ENCODE data around the gene AGAP3. TPM values are rescaled to one million over a fixed set of nuclear protein-coding genes. Genes with fewer than 3 reads are reported as not detected.

Gene AGAP3
- polyA plus RNA-seq, 3 donors: 6.4 to 133 (median 6.8) TPM

- Histone ChIP-seq H3K4me3 (replicated peaks in 1 of 3; ENCODE audit: low read depth in 2 of 3, low read length in 3 of 3) (no peak overlapping the region), H3K79me2 (ENCODE audit: insufficient read depth, low read length) (no peaks in the 10 kb centered on the region), H3K4me1 (ENCODE audit: control insufficient read depth in 1 of 2, insufficient read depth in 2 of 2, low read length in 2 of 2) (no peaks in the 10 kb centered on the region), H3K27ac (ENCODE audit: low read depth in 1 of 2, low read length in 2 of 2) (no peak overlapping the region), H3K9ac (ENCODE audit: insufficient read depth, low read length, poor library complexity, severe bottlenecking) (no peak overlapping the region), H2AFZ (ENCODE audit: insufficient read depth, low read depth, low read length, poor library complexity, severe bottlenecking) (no peak overlapping the region), H3K36me3 (replicated peaks in 1 of 2; ENCODE audit: control insufficient read depth in 1 of 2, insufficient read depth in 2 of 2, low read length in 2 of 2) (no peaks in the 10 kb centered on the region), H4K20me1 (ENCODE audit: insufficient read depth, low read length) (no peaks in the 10 kb centered on the region), H3K27me3 (ENCODE audit: control insufficient read depth in 2 of 2, insufficient read depth in 2 of 2, low read length in 2 of 2) (no peaks in the 10 kb centered on the region), H3K9me3 (replicated peaks in 1 of 2; ENCODE audit: control insufficient read depth in 1 of 2, insufficient read depth in 1 of 2, low read length in 2 of 2) (no peaks in the 10 kb centered on the region), H3K4me2 (replicated peaks; ENCODE audit: extremely low read depth, low read length, poor library complexity, severe bottlenecking) (no peak overlapping the region)
- H3K27ac Mint-ChIP-seq: peak overlapping the region in 1 of 7 donors; percentile 61
- no peak for TF ChIP-seq CTCF (IDR thresholded peaks at IDR 0.05)
- H3K27me3 Mint-ChIP-seq (ENCODE audit: low read depth in 3 of 3): peaks cover 3 to 16% (median 10%) of the 10 kb centered on the region in 3 donors
- 95% methylated on average over 11 of the region's 16 CpGs for WGBS (ENCODE audit: insufficient coverage)
- no peaks in the 10 kb centered on the region for H3K36me3 Mint-ChIP-seq
- intact Hi-C loops (cut with micrococcal nuclease): no loop called here
- H3K4me3 Mint-ChIP-seq: no peak overlapping the region
- H3K4me1 Mint-ChIP-seq: no peaks in the 10 kb centered on the region
- no peak for DNase-seq
- peaks cover 0 to under 1% (median 0%) of the 10 kb centered on the region in 7 donors for H3K9me3 Mint-ChIP-seq
These were observed 99.7 kb downstream of the AGAP3 start for GRCh38 chr7:151185762-151186639.

- H3K4me3 Mint-ChIP-seq: no peak within 1 kb of the TSS
- H3K27ac Mint-ChIP-seq: peak within 1 kb of the TSS in 2 of 7 donors; percentile 57 to 61
These were observed 100.5 kb downstream of the AGAP3 start, which contains the start of gene ASB10 for GRCh38 chr7:151186640-151187408. Gene ASB10, minus strand, starts transcription at chr7:151187250. Its CDS starts 120 bp downstream, at chr7:151187130.

More at GRCh38 chr7:151186640-151187408, 100.5 kb downstream of the AGAP3 start, which contains the start of gene ASB10:
- no peak within 1 kb of the TSS for H3K27ac ChIP-seq (ENCODE audit: low read depth in 1 of 2, low read length in 2 of 2)
- H3K79me2 ChIP-seq (ENCODE audit: insufficient read depth, low read length): no peaks in the 10 kb centered on the region
- no peak within 1 kb of the TSS for H3K4me3 ChIP-seq (replicated peaks in 1 of 3; ENCODE audit: low read depth in 2 of 3, low read length in 3 of 3)
- H3K27me3 ChIP-seq (ENCODE audit: control insufficient read depth in 2 of 2, insufficient read depth in 2 of 2, low read length in 2 of 2): no peaks in the 10 kb centered on the region
- H3K4me2 ChIP-seq (replicated peaks; ENCODE audit: extremely low read depth, low read length, poor library complexity, severe bottlenecking): no peak within 1 kb of the TSS
- H3K4me1 Mint-ChIP-seq: no peaks in the 10 kb centered on the region
- no peaks in the 10 kb centered on the region for H3K9me3 ChIP-seq (replicated peaks in 1 of 2; ENCODE audit: control insufficient read depth in 1 of 2, insufficient read depth in 1 of 2, low read length in 2 of 2)
- H3K36me3 ChIP-seq (replicated peaks in 1 of 2; ENCODE audit: control insufficient read depth in 1 of 2, insufficient read depth in 2 of 2, low read length in 2 of 2): no peaks in the 10 kb centered on the region
- no peaks in the 10 kb centered on the region for H3K4me1 ChIP-seq (ENCODE audit: control insufficient read depth in 1 of 2, insufficient read depth in 2 of 2, low read length in 2 of 2)
- no peak for TF ChIP-seq CTCF (IDR thresholded peaks at IDR 0.05)
- peaks cover 0 to 1% (median 0%) of the 10 kb centered on the region in 7 donors for H3K9me3 Mint-ChIP-seq
- peaks cover 3 to 16% (median 10%) of the 10 kb centered on the region in 3 donors for H3K27me3 Mint-ChIP-seq (ENCODE audit: low read depth in 3 of 3)
- WGBS (ENCODE audit: insufficient coverage): 91% methylated on average over 17 of the region's 22 CpGs
- H3K36me3 Mint-ChIP-seq: no peaks in the 10 kb centered on the region
- intact Hi-C loops (cut with micrococcal nuclease): no loop called here
- H3K9ac ChIP-seq (ENCODE audit: insufficient read depth, low read length, poor library complexity, severe bottlenecking): no peak within 1 kb of the TSS
- no peak within 1 kb of the TSS for H2AFZ ChIP-seq (ENCODE audit: insufficient read depth, low read depth, low read length, poor library complexity, severe bottlenecking)
- H4K20me1 ChIP-seq (ENCODE audit: insufficient read depth, low read length): no peaks in the 10 kb centered on the region
- no peak for DNase-seq

Data from CD14-positive monocyte (primary cell).